ENCODE results near the gene RC3H2. TPM values are rescaled to one million over a fixed set of nuclear protein-coding genes. Genes with fewer than 3 reads are reported as not detected.

The RC3H2 gene
- total and polyA plus RNA-seq, 10 of the 15 experiments (the other 5 are each of a cell fraction or from before 2014, with no cell fraction given): 7.2 to 25.5 (median 16.1) TPM

GRCh38 chr9:122912964-122913673 lies 8.0 kb upstream of the RC3H2 start, which contains the start of gene ZBTB6 (continued):
- no peak for TF ChIP-seq NRF1 (conservative IDR thresholded peaks at IDR 0.05; ENCODE audit: low read depth, low read length)
- TF ChIP-seq BCL11A (IDR thresholded peaks at IDR 0.05; ENCODE audit: low read depth, low read length): no peak; the same call in 1 of the 2 replicates
- TF ChIP-seq SMAD1 (IDR thresholded peaks at IDR 0.05; ENCODE audit: low read depth, partially characterized antibody): no peak
- no peak for TF ChIP-seq ESRRA (IDR thresholded peaks at IDR 0.05; ENCODE audit: low read length)
- peak; percentile 39 for TF ChIP-seq NKRF (conservative IDR thresholded peaks at IDR 0.05)
- TF ChIP-seq ZNF687 (IDR thresholded peaks at IDR 0.05): peak; percentile 98
- TF ChIP-seq NFIC (IDR thresholded peaks at IDR 0.05; ENCODE audit: low read depth, low read length): 0 out of 2 replicates have a peak, but pooled peaks have one; percentile 40
- TF ChIP-seq PRDM15 (CRISPR knock-in tag; IDR thresholded peaks at IDR 0.05): no peak
- no peak for TF ChIP-seq E4F1 (IDR thresholded peaks at IDR 0.05; ENCODE audit: borderline replicate concordance, partially characterized antibody)
- TF ChIP-seq NR2C1 (IDR thresholded peaks at IDR 0.05): peak; percentile 99
- TF ChIP-seq ETV6 (conservative IDR thresholded peaks at IDR 0.05 in 1 of 2, IDR thresholded peaks at IDR 0.05 in 1 of 2; ENCODE audit: borderline replicate concordance in 1 of 2, low read depth in 1 of 2): peak in 1 of 2 experiments; percentile 52; a peak in 1 of 4 replicates
- TF ChIP-seq CHD1 (IDR thresholded peaks at IDR 0.05; ENCODE audit: low read depth, low read length): 0 out of 2 replicates have a peak, but pooled peaks have one; percentile 9
- no peak for TF ChIP-seq BACH1 (IDR thresholded peaks at IDR 0.05; ENCODE audit: borderline replicate concordance)
- TF ChIP-seq CHD4 (IDR thresholded peaks at IDR 0.05): no peak; the same call in 1 of the 2 replicates
- peak; percentile 44; the same call in 1 of the 2 replicates for TF ChIP-seq RAD21 (IDR thresholded peaks at IDR 0.05; ENCODE audit: insufficient read depth, low read depth, low read length)
- TF ChIP-seq SMC3 (IDR thresholded peaks at IDR 0.05; ENCODE audit: borderline replicate concordance, low read length): no peak; the same call in 1 of the 2 replicates
